ENCODE measurements around the gene NHLH1.
A peak's percentile ranks its signal among the peaks of the same experiment; 100 is the strongest.

The NHLH1 gene

DNA sequence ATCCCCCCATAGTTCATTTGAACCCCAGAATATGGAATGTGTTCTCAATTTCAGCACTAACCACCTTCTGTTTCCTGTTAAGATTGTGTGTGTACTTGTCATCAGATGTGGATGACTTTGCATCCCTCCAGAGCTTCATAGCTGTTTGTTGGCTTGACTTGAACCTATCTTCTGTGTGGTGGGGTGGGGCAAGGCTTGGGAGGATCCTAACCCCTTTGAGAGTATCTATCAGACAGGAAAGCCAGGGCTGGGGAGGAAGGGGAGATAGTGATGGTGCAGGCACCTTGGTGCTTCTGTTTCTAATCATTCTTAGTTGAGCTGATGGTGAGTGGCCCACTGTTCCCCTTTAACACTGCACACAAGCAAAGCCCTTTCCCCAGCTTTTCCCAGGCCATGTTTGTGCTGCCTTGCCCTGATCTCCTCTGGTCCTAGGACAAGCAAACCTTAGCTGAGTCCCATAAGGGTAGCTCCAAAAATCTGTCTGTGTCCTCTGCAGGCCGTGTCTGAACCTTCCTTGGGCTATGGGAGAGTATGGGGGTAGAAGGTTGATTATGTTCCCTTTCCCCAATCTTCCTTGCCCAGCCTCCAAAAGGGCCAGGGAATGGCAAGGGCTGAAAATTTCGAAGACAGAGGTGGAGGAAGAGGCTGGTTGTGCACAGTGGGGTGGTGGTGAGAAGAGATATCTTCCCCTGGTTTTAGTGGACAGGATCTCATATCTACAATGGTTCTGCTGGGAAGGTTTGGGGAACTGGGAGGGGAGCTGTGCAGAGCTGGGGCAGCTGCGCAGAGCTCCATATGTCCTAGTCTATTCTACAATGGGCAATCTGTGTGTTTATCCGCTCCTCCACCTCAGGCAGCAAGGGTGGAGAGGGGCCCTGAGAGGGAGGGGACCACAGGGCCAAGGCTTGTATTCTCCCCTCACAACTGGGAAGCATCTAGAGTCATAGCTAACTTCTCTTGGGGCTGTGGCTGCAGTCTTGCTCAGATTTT lies 1.4 kb downstream of the NHLH1 start:
- Histone ChIP-seq H3K9me3 (ENCODE audit: severe bottlenecking) (no peaks in the 10 kb centered on the region), H3K4me3 (ENCODE audit: low read depth, low read length) (peak overlapping the region; percentile 66), H3K27ac (peak overlapping the region; percentile 71), H3K36me3 (peaks cover 8% of the 10 kb centered on the region), H3K27me3 (ENCODE audit: insufficient read depth, low read depth, severe bottlenecking) (no peaks in the 10 kb centered on the region)
- DNase-seq: no peak
- TF ChIP-seq, protein P1, sequence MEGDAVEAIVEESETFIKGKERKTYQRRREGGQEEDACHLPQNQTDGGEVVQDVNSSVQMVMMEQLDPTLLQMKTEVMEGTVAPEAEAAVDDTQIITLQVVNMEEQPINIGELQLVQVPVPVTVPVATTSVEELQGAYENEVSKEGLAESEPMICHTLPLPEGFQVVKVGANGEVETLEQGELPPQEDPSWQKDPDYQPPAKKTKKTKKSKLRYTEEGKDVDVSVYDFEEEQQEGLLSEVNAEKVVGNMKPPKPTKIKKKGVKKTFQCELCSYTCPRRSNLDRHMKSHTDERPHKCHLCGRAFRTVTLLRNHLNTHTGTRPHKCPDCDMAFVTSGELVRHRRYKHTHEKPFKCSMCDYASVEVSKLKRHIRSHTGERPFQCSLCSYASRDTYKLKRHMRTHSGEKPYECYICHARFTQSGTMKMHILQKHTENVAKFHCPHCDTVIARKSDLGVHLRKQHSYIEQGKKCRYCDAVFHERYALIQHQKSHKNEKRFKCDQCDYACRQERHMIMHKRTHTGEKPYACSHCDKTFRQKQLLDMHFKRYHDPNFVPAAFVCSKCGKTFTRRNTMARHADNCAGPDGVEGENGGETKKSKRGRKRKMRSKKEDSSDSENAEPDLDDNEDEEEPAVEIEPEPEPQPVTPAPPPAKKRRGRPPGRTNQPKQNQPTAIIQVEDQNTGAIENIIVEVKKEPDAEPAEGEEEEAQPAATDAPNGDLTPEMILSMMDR (IDR thresholded peaks at IDR 0.05; ENCODE audit: low read depth, low read length): no peak

DNA sequence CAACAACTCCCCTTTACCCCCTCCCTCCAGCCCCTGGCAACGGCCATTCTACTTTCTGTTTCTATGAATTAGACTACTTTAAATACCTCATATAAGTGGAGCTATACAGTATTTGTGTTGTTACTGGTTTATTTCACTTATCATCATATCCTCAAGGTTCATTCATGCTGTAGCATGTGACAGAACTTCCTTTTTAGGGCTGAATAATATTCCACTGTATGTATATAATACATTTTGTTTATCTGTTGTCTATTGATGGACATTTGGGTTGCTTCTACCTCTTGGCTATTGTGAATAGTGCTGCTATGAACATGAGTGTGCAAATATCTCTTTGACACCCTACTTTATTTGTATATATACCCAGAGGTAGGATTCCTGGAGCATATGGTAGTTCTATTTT lies 2.2 kb downstream of the NHLH1 start:
- no peak for DNase-seq
- H3K9me3 ChIP-seq (ENCODE audit: severe bottlenecking): no peaks in the 10 kb centered on the region
- H3K27ac ChIP-seq: no peak overlapping the region
- no peaks in the 10 kb centered on the region for H3K27me3 ChIP-seq (ENCODE audit: insufficient read depth, low read depth, severe bottlenecking)
- H3K4me3 ChIP-seq (ENCODE audit: low read depth, low read length): no peak overlapping the region
- H3K36me3 ChIP-seq: peaks cover 8% of the 10 kb centered on the region
- TF ChIP-seq, protein P1 (IDR thresholded peaks at IDR 0.05; ENCODE audit: low read depth, low read length): no peak

DNA sequence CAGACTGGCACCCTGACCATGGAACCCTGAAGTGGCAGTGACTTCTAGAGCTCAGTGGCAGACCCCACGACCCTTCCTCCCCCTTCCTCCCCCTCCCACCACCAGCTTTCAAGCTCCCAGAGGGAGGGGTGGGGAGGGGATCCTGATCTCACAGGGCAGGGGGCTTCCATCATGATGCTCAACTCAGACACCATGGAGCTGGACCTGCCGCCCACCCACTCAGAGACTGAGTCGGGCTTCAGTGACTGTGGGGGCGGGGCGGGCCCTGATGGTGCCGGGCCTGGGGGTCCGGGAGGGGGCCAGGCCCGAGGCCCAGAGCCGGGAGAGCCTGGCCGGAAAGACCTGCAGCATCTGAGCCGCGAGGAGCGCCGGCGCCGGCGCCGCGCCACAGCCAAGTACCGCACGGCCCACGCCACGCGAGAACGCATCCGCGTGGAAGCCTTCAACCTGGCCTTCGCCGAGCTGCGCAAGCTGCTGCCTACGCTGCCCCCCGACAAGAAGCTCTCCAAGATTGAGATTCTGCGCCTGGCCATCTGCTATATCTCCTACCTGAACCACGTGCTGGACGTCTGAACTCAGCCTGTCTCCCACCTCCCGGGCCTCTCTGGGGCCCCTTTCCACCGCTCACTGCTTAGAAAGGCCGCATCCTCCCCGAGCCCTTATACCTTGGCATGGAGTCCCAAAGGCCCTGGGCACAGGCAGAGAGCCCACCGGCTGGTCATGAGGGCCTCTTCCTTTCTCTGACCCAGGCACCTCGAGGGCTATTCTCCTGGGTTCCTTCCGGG lies 3.9 kb downstream of the NHLH1 start:
- no peak overlapping the region for H3K4me3 ChIP-seq (ENCODE audit: low read depth, low read length)
- H3K27ac ChIP-seq: peak overlapping the region; percentile 65
- TF ChIP-seq, protein P1 (IDR thresholded peaks at IDR 0.05; ENCODE audit: low read depth, low read length): no peak

DNA sequence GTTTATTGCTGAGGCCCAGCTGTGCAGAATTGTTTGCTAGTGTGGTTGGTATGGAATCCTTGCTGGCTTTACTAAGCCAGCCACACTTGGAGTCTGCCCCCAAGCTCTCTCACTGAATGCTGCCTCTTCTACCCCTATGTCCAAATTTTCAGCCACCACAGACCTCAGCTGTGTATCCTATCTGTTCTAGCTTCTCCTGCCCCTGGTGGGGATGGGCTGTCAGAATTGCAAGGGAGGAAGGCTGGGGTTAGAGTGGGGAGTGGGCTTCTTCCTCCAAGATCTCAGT lies 4.4 kb downstream of the NHLH1 start:
- H3K4me3 ChIP-seq (ENCODE audit: low read depth, low read length): no peak overlapping the region
- no peak for DNase-seq
- H3K27me3 ChIP-seq (ENCODE audit: insufficient read depth, low read depth, severe bottlenecking): no peaks in the 10 kb centered on the region
- H3K9me3 ChIP-seq (ENCODE audit: severe bottlenecking): no peaks in the 10 kb centered on the region
- peak overlapping the region; percentile 65 for H3K27ac ChIP-seq
- TF ChIP-seq, protein P1 (IDR thresholded peaks at IDR 0.05; ENCODE audit: low read depth, low read length): no peak
- H3K36me3 ChIP-seq: peaks cover 8% of the 10 kb centered on the region

More for the DNA sequence above, 3.9 kb downstream of the NHLH1 start:
- no peaks in the 10 kb centered on the region for H3K9me3 ChIP-seq (ENCODE audit: severe bottlenecking)
- peak; percentile 65 for DNase-seq
- H3K27me3 ChIP-seq (ENCODE audit: insufficient read depth, low read depth, severe bottlenecking): no peaks in the 10 kb centered on the region
- peaks cover 8% of the 10 kb centered on the region for H3K36me3 ChIP-seq

DNA sequence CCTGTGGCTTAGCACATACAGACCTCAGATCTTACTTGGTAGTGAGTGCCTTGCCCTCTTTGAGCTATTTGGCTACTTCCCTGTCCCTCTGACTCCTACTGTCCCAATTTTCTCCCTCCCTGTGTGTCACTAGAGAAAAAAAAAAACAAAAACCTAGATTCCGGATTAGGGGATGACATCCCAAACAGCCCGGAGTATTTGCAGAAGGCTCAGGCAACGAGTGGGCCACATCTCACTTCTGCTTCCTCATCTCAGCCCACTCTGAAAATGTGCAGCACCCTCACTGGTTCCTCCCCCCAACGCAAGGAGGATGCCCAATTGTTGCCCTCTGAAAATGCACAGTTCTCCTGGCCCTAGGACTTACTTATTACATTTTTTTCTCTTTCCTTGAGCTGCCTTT lies 4.9 kb downstream of the NHLH1 start:
- DNase-seq: no peak
- H3K4me3 ChIP-seq (ENCODE audit: low read depth, low read length): no peak overlapping the region
- TF ChIP-seq, protein P1 (IDR thresholded peaks at IDR 0.05; ENCODE audit: low read depth, low read length): no peak
- H3K36me3 ChIP-seq: peaks cover 8% of the 10 kb centered on the region
- no peaks in the 10 kb centered on the region for H3K9me3 ChIP-seq (ENCODE audit: severe bottlenecking)
- H3K27me3 ChIP-seq (ENCODE audit: insufficient read depth, low read depth, severe bottlenecking): no peaks in the 10 kb centered on the region
- H3K27ac ChIP-seq: peak overlapping the region; percentile 65
